GM12878 (cell line): ENCODE data around the gene TCTN1. TPM values are rescaled to one million over a fixed set of nuclear protein-coding genes. Genes with fewer than 3 reads are reported as not detected.
A peak's percentile ranks its signal among the peaks of the same experiment; 100 is the strongest.

Experiments used
- ATF7 ChIP-seq: fragments of 450-650 bp; IDR thresholded peaks from 2 replicates; pipeline ENCODE4 v1.6.1; 2016; ENCODE audit warnings: low read depth, mild to moderate bottlenecking
- CREB1 ChIP-seq: IDR thresholded peaks from 2 replicates; pipeline ENCODE4 v1.6.1; 2012; ENCODE audit warnings: low read depth, mild to moderate bottlenecking, inconsistent platforms
- CREM ChIP-seq: IDR thresholded peaks from 2 replicates; pipeline ENCODE4 v1.6.1; 2014; ENCODE audit warnings: antibody characterized with exemption, low read depth
- ESRRA ChIP-seq: IDR thresholded peaks from 2 replicates; pipeline ENCODE4 v1.6.1; 2012; ENCODE audit warnings: mild to moderate bottlenecking, low read length, improper control_type of control experiment
- FOS ChIP-seq: IDR thresholded peaks from 3 replicates; pipeline ENCODE4 v1.6.1; 2011; ENCODE audit warnings: borderline replicate concordance; ENCODE audit not compliant: insufficient read length; ENCODE audit errors: extremely low read depth
- GATAD2B ChIP-seq: fragments of 450-650 bp; conservative IDR thresholded peaks from 2 replicates; pipeline ENCODE4 v1.6.1; 2017; ENCODE audit warnings: low read depth, mild to moderate bottlenecking, moderate library complexity
- HCFC1 ChIP-seq: fragments of 150-350 bp; IDR thresholded peaks from 2 replicates; pipeline ENCODE4 v1.6.1; 2014; ENCODE audit warnings: low read length
- HDGF ChIP-seq: fragments of 450-650 bp; IDR thresholded peaks from 2 replicates; pipeline ENCODE4 v1.6.1; 2016; ENCODE audit warnings: antibody characterized with exemption
- IKZF1 ChIP-seq: fragments of 450-650 bp; conservative IDR thresholded peaks from 2 replicates; pipeline ENCODE4 v1.6.1; 2017; ENCODE audit warnings: antibody characterized with exemption, mild to moderate bottlenecking
- MEF2B ChIP-seq: fragments of 450-650 bp; IDR thresholded peaks from 2 replicates; pipeline ENCODE4 v1.6.1; 2018; ENCODE audit warnings: mild to moderate bottlenecking, moderate library complexity; ENCODE audit not compliant: partially characterized antibody, poor library complexity, severe bottlenecking
- MXI1 ChIP-seq: fragments of 150-350 bp; IDR thresholded peaks from 2 replicates; pipeline ENCODE4 v1.6.1; 2011; ENCODE audit warnings: low read depth, mild to moderate bottlenecking, inconsistent platforms, low read length, improper control_type of control experiment
- NFXL1 ChIP-seq: fragments of 450-650 bp; IDR thresholded peaks from 2 replicates; pipeline ENCODE4 v1.6.1; 2017; ENCODE audit warnings: antibody characterized with exemption, mild to moderate bottlenecking, borderline replicate concordance
- NR2F1 ChIP-seq: fragments of 450-650 bp; conservative IDR thresholded peaks from 2 replicates; pipeline ENCODE4 v1.6.1; 2017; ENCODE audit warnings: mild to moderate bottlenecking
- NRF1 ChIP-seq: conservative IDR thresholded peaks from 2 replicates; pipeline ENCODE4 v1.6.1; 2011; ENCODE audit warnings: mild to moderate bottlenecking, low read depth, low read length, improper control_type of control experiment
- PML ChIP-seq: IDR thresholded peaks from 2 replicates; pipeline ENCODE4 v1.6.1; 2012; ENCODE audit warnings: low read length, inconsistent platforms
- POLR2A ChIP-seq: IDR thresholded peaks from 2 replicates; pipeline ENCODE4 v1.6.1; 2011; ENCODE audit warnings: low read depth, mild to moderate bottlenecking, low read length
- POLR2AphosphoS5 ChIP-seq: IDR thresholded peaks from 2 replicates; pipeline ENCODE4 v1.6.1; 2011; ENCODE audit warnings: mild to moderate bottlenecking, low read length, inconsistent platforms
- SIN3A ChIP-seq: IDR thresholded peaks from 2 replicates; pipeline ENCODE4 v1.6.1; 2012; ENCODE audit warnings: low read depth, low read length, improper control_type of control experiment
- SIX5 ChIP-seq: IDR thresholded peaks from 2 replicates; pipeline ENCODE4 v1.6.1; 2011; ENCODE audit warnings: mild to moderate bottlenecking, low read depth, low read length, moderate library complexity; ENCODE audit not compliant: severe bottlenecking
- STAT3 ChIP-seq: IDR thresholded peaks from 2 replicates; pipeline ENCODE4 v1.6.1; 2011; ENCODE audit warnings: low read depth, low read length, improper control_type of control experiment
- WRNIP1 ChIP-seq: IDR thresholded peaks from 2 replicates; pipeline ENCODE4 v1.6.1; 2011; ENCODE audit warnings: low read depth, low read length, improper control_type of control experiment, borderline replicate concordance
- YY1 ChIP-seq: IDR thresholded peaks from 2 replicates; pipeline ENCODE4 v1.6.1; 2011; ENCODE audit warnings: low read depth, mild to moderate bottlenecking, low read length
- polyA plus RNA-seq, 11 experiments: library from polyadenylated mRNA; depleted of rRNA in 4 of 11; unstranded in 6 of 11; stranded (reverse) in 5 of 11; fragments of >200 nt; fragmentation: Nextera tagmentation in 4 of 11; fragmentation: Illumina TruSeq in 1 of 11; extraction: Ambion mirVana in 4 of 11; extraction: Trizol in 1 of 11; gene quantifications; 1 replicate in 1 of 11; 2 replicates in 10 of 11; pipeline versions ENCODE4 v1.2.1 to v1.2.3, GENCODE V29; 2011 to 2016; ENCODE audit warnings: inconsistent platforms in 2 of 11, missing spikeins in 2 of 11, low read depth in 1 of 11
- total RNA-seq, 4 experiments: library from RNA; depleted of rRNA in 3 of 4; stranded (reverse); fragments of >200 nt in 3 of 4; fragmentation: Illumina TruSeq in 1 of 4; extraction: Trizol in 1 of 4; gene quantifications; 2 replicates each; pipeline versions ENCODE4 v1.2.1 to v1.2.3, GENCODE V29; 2013 to 2021
- TF ChIP-seq, protein P1 (sequence below): fragments of 450-650 bp; IDR thresholded peaks from 2 replicates; pipeline ENCODE4 v1.6.1; 2017; ENCODE audit warnings: low read depth, mild to moderate bottlenecking, moderate library complexity
- TF ChIP-seq, protein P2 (sequence below): fragments of 450-650 bp; conservative IDR thresholded peaks from 2 replicates; pipeline ENCODE4 v1.6.1; 2017; ENCODE audit warnings: mild to moderate bottlenecking, moderate library complexity
- TF ChIP-seq, protein P3 (sequence below): fragments of 450-650 bp; IDR thresholded peaks from 2 replicates; pipeline ENCODE4 v1.6.1; 2016; ENCODE audit warnings: mild to moderate bottlenecking
- TF ChIP-seq, protein P4 (sequence below): IDR thresholded peaks from 2 replicates; pipeline ENCODE4 v1.6.1; 2012; ENCODE audit warnings: low read depth, low read length, improper control_type of control experiment

The TCTN1 gene
- total and polyA plus RNA-seq, 10 of the 15 experiments (the other 5 are each of a cell fraction or from before 2014, with no cell fraction given), result 8.8 to 23.5 (median 15.3) TPM

DNA sequence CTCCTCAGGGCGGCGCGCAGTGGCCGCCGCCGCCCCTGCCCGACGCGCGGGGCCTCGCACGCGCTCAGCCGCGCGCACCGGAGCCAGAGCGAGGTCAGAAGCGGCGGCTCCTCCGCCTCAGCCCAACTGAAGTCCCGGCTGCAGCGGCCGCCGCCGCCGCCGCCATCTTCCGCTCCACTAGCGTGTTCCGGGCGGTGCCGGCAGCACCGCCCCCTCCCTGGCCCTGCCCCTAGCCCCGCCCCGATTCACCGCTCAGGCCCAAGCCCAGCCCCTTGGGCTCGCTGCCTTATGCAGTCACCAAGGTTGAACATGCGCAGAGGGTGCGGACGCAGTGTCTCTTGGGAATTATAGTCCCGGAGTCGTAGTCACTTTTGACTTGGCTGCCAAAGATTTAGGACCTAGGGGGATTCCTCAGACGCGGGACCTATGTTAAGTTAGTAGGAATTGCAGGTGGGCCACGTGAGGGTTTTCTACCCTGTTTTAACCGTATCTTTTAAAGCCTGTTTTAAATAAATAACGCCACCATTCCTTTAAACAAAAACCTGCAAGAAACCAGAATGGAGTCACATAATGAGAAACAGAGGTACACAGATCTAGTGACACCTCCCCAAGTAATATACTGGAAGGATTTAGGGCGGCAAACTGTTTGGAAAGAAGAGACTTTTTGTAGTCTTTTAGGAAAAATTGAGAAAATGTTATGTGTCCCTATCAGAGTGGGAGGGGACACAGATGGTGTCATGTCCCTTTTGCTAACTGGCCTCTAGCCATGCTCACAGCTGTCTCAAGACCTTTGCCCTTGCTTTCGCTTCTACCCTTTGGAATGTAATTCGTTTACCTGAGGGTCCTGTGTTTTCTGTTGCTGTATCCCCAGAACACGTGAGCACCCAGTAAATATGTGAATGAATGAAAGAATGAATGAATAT is 30.5 kb upstream of the TCTN1 start, which contains the start of gene PPTC7 (continued):
- peak; percentile 95 for TF ChIP-seq YY1
- peak; percentile 77 for TF ChIP-seq HCFC1
- TF ChIP-seq, protein P1, sequence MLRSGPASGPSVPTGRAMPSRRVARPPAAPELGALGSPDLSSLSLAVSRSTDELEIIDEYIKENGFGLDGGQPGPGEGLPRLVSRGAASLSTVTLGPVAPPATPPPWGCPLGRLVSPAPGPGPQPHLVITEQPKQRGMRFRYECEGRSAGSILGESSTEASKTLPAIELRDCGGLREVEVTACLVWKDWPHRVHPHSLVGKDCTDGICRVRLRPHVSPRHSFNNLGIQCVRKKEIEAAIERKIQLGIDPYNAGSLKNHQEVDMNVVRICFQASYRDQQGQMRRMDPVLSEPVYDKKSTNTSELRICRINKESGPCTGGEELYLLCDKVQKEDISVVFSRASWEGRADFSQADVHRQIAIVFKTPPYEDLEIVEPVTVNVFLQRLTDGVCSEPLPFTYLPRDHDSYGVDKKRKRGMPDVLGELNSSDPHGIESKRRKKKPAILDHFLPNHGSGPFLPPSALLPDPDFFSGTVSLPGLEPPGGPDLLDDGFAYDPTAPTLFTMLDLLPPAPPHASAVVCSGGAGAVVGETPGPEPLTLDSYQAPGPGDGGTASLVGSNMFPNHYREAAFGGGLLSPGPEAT, result 0 out of 2 replicates have a peak, but pooled peaks have one; percentile 24
- no peak for TF ChIP-seq WRNIP1
- TF ChIP-seq FOS, result no peak
- TF ChIP-seq, protein P2, sequence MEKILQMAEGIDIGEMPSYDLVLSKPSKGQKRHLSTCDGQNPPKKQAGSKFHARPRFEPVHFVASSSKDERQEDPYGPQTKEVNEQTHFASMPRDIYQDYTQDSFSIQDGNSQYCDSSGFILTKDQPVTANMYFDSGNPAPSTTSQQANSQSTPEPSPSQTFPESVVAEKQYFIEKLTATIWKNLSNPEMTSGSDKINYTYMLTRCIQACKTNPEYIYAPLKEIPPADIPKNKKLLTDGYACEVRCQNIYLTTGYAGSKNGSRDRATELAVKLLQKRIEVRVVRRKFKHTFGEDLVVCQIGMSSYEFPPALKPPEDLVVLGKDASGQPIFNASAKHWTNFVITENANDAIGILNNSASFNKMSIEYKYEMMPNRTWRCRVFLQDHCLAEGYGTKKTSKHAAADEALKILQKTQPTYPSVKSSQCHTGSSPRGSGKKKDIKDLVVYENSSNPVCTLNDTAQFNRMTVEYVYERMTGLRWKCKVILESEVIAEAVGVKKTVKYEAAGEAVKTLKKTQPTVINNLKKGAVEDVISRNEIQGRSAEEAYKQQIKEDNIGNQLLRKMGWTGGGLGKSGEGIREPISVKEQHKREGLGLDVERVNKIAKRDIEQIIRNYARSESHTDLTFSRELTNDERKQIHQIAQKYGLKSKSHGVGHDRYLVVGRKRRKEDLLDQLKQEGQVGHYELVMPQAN, result 0 out of 2 replicates have a peak, but pooled peaks have one; percentile 39
- TF ChIP-seq NR2F1, result peak; percentile 62
- TF ChIP-seq POLR2AphosphoS5, result peak; percentile 86
- peak; percentile 69; the same call in 1 of the 2 replicates for TF ChIP-seq ESRRA
- 0 out of 2 replicates have a peak, but pooled peaks have one; percentile 36 for TF ChIP-seq ATF7
- peak; percentile 98 for TF ChIP-seq NRF1
- TF ChIP-seq CREM, result 0 out of 2 replicates have a peak, but pooled peaks have one; percentile 10
- 0 out of 2 replicates have a peak, but pooled peaks have one; percentile 4 for TF ChIP-seq GATAD2B
- TF ChIP-seq, protein P3, sequence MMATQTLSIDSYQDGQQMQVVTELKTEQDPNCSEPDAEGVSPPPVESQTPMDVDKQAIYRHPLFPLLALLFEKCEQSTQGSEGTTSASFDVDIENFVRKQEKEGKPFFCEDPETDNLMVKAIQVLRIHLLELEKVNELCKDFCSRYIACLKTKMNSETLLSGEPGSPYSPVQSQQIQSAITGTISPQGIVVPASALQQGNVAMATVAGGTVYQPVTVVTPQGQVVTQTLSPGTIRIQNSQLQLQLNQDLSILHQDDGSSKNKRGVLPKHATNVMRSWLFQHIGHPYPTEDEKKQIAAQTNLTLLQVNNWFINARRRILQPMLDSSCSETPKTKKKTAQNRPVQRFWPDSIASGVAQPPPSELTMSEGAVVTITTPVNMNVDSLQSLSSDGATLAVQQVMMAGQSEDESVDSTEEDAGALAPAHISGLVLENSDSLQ, result peak; percentile 15; the same call in 1 of the 2 replicates
- TF ChIP-seq MEF2B, result peak; percentile 80
- TF ChIP-seq, protein P4, sequence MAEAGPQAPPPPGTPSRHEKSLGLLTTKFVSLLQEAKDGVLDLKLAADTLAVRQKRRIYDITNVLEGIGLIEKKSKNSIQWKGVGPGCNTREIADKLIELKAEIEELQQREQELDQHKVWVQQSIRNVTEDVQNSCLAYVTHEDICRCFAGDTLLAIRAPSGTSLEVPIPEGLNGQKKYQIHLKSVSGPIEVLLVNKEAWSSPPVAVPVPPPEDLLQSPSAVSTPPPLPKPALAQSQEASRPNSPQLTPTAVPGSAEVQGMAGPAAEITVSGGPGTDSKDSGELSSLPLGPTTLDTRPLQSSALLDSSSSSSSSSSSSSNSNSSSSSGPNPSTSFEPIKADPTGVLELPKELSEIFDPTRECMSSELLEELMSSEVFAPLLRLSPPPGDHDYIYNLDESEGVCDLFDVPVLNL, result no peak
- TF ChIP-seq POLR2A, result peak; percentile 72
- 0 out of 2 replicates have a peak, but pooled peaks have one; percentile 20 for TF ChIP-seq MXI1
- TF ChIP-seq HDGF, result peak; percentile 48; the same call in 1 of the 2 replicates
- TF ChIP-seq IKZF1, result peak; percentile 44
- TF ChIP-seq CREB1, result peak; percentile 31; the same call in 1 of the 2 replicates
- peak; percentile 67 for TF ChIP-seq SIX5
- no peak for TF ChIP-seq STAT3
- no peak for TF ChIP-seq PML
- TF ChIP-seq NFXL1, result no peak
- peak; percentile 10; the same call in 1 of the 2 replicates for TF ChIP-seq SIN3A
